SK-N-SH (cell line): ENCODE results near the gene OGFOD3. TPM values are rescaled to one million over a fixed set of nuclear protein-coding genes. Genes with fewer than 3 reads are reported as not detected.
A peak's percentile ranks its signal among the peaks of the same experiment; 100 is the strongest.

ENCODE experiments used
- CTCF ChIA-PET: fragments of 300-600, 350-600 bp; formaldehyde crosslinking; extraction: SDS; loops from one replicate; lab custom pipeline; 2021; lab: Yijun Ruan, JAX
- POLR2A ChIA-PET: fragments of 350-600 bp; sonication (Branson Sonifier 250); formaldehyde crosslinking; extraction: SDS; loops from one replicate; lab custom pipeline; 2020; ENCODE audit warnings: antibody characterized with exemption, inconsistent platforms; lab: Yijun Ruan, JAX
- DNase-seq: peaks from one replicate; pipeline ENCODE4 v3.0.0; 2012
- H2AFZ ChIP-seq: fragments of 200-600 bp; sonication (generic); 2 replicates; pipeline ENCODE4 v1.8.1; 2016; ENCODE audit warnings: antibody characterized with exemption, mild to moderate bottlenecking, low read depth
- H3F3A ChIP-seq: fragments of 200-600 bp; sonication (generic); replicated peaks from 2 replicates; pipeline ENCODE3; 2016; ENCODE audit warnings: antibody characterized with exemption, mild to moderate bottlenecking; ENCODE audit not compliant: insufficient read depth
- H3K27ac ChIP-seq, 2 experiments: fragments of 200-500 bp in 1 of 2; fragments of 200-600 bp in 1 of 2; sonication (Bioruptor generic) in 1 of 2; sonication (generic), shearing (Covaris generic) in 1 of 2; 2 replicates each; pipeline versions ENCODE4 v1.5.1 to v1.6.1; 2014 to 2016; ENCODE audit warnings: low read depth in 2 of 2, inconsistent platforms in 1 of 2, low read length in 1 of 2, mild to moderate bottlenecking in 1 of 2, mixed read lengths in 1 of 2
- H3K27me3 ChIP-seq: fragments of 200-600 bp; sonication (generic), shearing (Covaris generic); 2 replicates; pipeline ENCODE4 v1.6.1; 2016; ENCODE audit warnings: mixed run types; ENCODE audit not compliant: insufficient read depth
- H3K36me3 ChIP-seq, 2 experiments: fragments of 200-500 bp in 1 of 2; fragments of 200-600 bp in 1 of 2; sonication (Bioruptor generic) in 1 of 2; sonication (generic) in 1 of 2; replicated peaks in 1 of 2; 2 replicates each; pipeline versions ENCODE3 to v1.5.1; 2014 to 2016; ENCODE audit warnings: low read length in 1 of 2, mild to moderate bottlenecking in 1 of 2; ENCODE audit not compliant: insufficient read depth in 2 of 2, control insufficient read depth in 1 of 2
- H3K4me1 ChIP-seq, 2 experiments: fragments of 200-500 bp in 1 of 2; fragments of 200-600 bp in 1 of 2; sonication (Bioruptor generic) in 1 of 2; sonication (generic), shearing (Covaris generic) in 1 of 2; 2 replicates each; pipeline versions ENCODE4 v1.5.1 to v1.6.1; 2014 to 2016; ENCODE audit warnings: low read depth in 1 of 2, low read length in 1 of 2, mixed run types in 1 of 2; ENCODE audit not compliant: insufficient read depth in 2 of 2, control insufficient read depth in 1 of 2
- H3K4me2 ChIP-seq: fragments of 200-600 bp; sonication (generic), shearing (Covaris generic); 2 replicates; pipeline ENCODE4 v1.6.1; 2017; ENCODE audit warnings: mixed run types
- H3K4me3 ChIP-seq, 2 experiments: fragments of 200-500 bp in 1 of 2; fragments of 200-600 bp in 1 of 2; sonication (Bioruptor generic) in 1 of 2; sonication (generic), shearing (Covaris generic) in 1 of 2; 2 replicates each; pipeline versions ENCODE4 v1.5.1 to v1.8.1; 2014 to 2016; ENCODE audit warnings: low read depth in 2 of 2, inconsistent platforms in 1 of 2, low read length in 1 of 2, mild to moderate bottlenecking in 1 of 2, mixed read lengths in 1 of 2, moderate library complexity in 1 of 2
- H3K79me2 ChIP-seq: fragments of 200-600 bp; sonication (generic); 2 replicates; pipeline ENCODE4 v1.8.1; 2017; ENCODE audit warnings: mild to moderate bottlenecking; ENCODE audit not compliant: insufficient read depth
- H3K9ac ChIP-seq: fragments of 200-600 bp; sonication (generic); 2 replicates; pipeline ENCODE4 v1.6.1; 2017; ENCODE audit warnings: mixed run types
- H3K9me2 ChIP-seq: fragments of 200-600 bp; sonication (generic); 2 replicates; pipeline ENCODE4 v1.6.1; 2017; ENCODE audit warnings: mixed run types
- H3K9me3 ChIP-seq: fragments of 200-600 bp; sonication (generic); 2 replicates; pipeline ENCODE4 v1.6.1; 2017; ENCODE audit warnings: mixed run types, mild to moderate bottlenecking, moderate library complexity
- H4K20me1 ChIP-seq: fragments of 200-600 bp; sonication (generic); 2 replicates; pipeline ENCODE4 v1.6.1; 2017; ENCODE audit warnings: mild to moderate bottlenecking, mixed run types; ENCODE audit not compliant: insufficient read depth
- EP300 ChIP-seq, 2 experiments: IDR thresholded peaks; 2 replicates each; pipeline versions ENCODE4 v1.4.0 to v1.6.1; 2012; ENCODE audit warnings: borderline replicate concordance in 1 of 2, low read depth in 1 of 2, low read length in 1 of 2
- GATA2 ChIP-seq: sonication (generic); formaldehyde crosslinking; IDR thresholded peaks from 2 replicates; pipeline ENCODE4 v1.5.0; 2020; ENCODE audit warnings: mild to moderate bottlenecking, missing genetic modification reagents
- RCOR1 ChIP-seq: fragments of 150-350 bp; IDR thresholded peaks from 2 replicates; pipeline ENCODE4 v1.6.1; 2017; ENCODE audit warnings: antibody characterized with exemption, low read length
- RXRA ChIP-seq: IDR thresholded peaks from 2 replicates; pipeline ENCODE4 v1.4.0; 2012; ENCODE audit warnings: low read depth, mild to moderate bottlenecking, borderline replicate concordance
- SMC3 ChIP-seq: IDR thresholded peaks from 2 replicates; pipeline ENCODE4 v1.6.1; 2012; ENCODE audit warnings: low read depth, low read length, improper control_type of control experiment
- TCF12 ChIP-seq: IDR thresholded peaks from 2 replicates; pipeline ENCODE4 v1.4.0; 2012
- YY1 ChIP-seq: IDR thresholded peaks from 2 replicates; pipeline ENCODE4 v1.4.0; 2012; ENCODE audit warnings: low read depth, mild to moderate bottlenecking
- WGBS: methylation state at CpG from one replicate; pipeline ENCODE4 v1.1.6; 2017; ENCODE audit warnings: low lambda C conversion rate; 5-methylcytosine and 5-hydroxymethylcytosine counted together
- polyA plus RNA-seq, 3 experiments: library from polyadenylated mRNA; depleted of rRNA; stranded (reverse); fragments of >200 nt; gene quantifications; 2 replicates each; pipeline ENCODE4 v1.2.3, GENCODE V29; 2012
- TF ChIP-seq, protein P1 (sequence below): IDR thresholded peaks from 2 replicates; pipeline ENCODE4 v1.6.1; 2012; ENCODE audit warnings: mild to moderate bottlenecking, low read depth, low read length, moderate library complexity
- TF ChIP-seq, protein P2 (sequence below): fragments of 200-600 bp; sonication (generic); IDR thresholded peaks from 2 replicates; pipeline ENCODE4 v1.6.1; 2017; ENCODE audit warnings: antibody characterized with exemption, mild to moderate bottlenecking, moderate library complexity

Gene OGFOD3
- polyA plus RNA-seq, 1 of the 3 experiments (the other 2 are of a cell fraction) = 68.2 TPM

DNA sequence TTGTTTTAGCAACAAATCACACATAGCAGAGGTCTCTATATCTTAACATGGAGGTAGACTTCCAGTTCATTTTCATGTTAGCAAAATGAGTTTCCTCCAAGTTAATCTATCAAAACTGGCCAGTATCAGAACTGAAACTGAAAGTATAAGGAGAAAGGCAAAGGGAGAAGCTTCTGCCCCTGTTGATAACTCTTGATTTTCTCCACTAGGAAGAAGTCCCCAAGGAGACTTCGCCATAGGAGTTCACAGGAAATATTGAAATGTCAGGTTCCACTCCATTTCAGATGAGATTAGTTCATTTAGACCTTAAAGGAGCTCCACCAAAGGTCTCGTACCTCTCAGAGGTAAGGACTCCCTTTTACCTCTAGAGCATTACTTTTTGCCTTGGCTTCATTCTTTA is 1.2 kb upstream of the OGFOD3 start:
- H3K9me2 ChIP-seq = no peaks in the 10 kb centered on the region
- no peak overlapping the region for H3K27ac ChIP-seq
- H3K9me3 ChIP-seq = no peaks in the 10 kb centered on the region
- peaks cover 11% of the 10 kb centered on the region for H3K79me2 ChIP-seq
- peaks cover 0 to 3% of the 10 kb centered on the region in 2 experiments; a peak in 2 of 4 replicates for H3K4me1 ChIP-seq
- H3F3A ChIP-seq = peaks cover 4% of the 10 kb centered on the region
- peak overlapping the region; percentile 93; the same call in 1 of the 2 replicates for H2AFZ ChIP-seq
- peaks cover 3 to 6% of the 10 kb centered on the region in 2 experiments for H3K36me3 ChIP-seq
- peak overlapping the region; percentile 71 to 94; a peak in 3 of 4 replicates for H3K4me3 ChIP-seq
- no peaks in the 10 kb centered on the region for H3K27me3 ChIP-seq
- H3K4me2 ChIP-seq = peak overlapping the region; percentile 93
- peaks cover 33% of the 10 kb centered on the region for H4K20me1 ChIP-seq
- TF ChIP-seq TCF12 (no peak), EP300 (IDR thresholded peaks at IDR 0.05; ENCODE audit: borderline replicate concordance in 1 of 2, low read depth in 1 of 2, low read length in 1 of 2) (no peak), YY1 (no peak), SMC3 (no peak), RCOR1 (no peak)
- TF ChIP-seq, protein P1, sequence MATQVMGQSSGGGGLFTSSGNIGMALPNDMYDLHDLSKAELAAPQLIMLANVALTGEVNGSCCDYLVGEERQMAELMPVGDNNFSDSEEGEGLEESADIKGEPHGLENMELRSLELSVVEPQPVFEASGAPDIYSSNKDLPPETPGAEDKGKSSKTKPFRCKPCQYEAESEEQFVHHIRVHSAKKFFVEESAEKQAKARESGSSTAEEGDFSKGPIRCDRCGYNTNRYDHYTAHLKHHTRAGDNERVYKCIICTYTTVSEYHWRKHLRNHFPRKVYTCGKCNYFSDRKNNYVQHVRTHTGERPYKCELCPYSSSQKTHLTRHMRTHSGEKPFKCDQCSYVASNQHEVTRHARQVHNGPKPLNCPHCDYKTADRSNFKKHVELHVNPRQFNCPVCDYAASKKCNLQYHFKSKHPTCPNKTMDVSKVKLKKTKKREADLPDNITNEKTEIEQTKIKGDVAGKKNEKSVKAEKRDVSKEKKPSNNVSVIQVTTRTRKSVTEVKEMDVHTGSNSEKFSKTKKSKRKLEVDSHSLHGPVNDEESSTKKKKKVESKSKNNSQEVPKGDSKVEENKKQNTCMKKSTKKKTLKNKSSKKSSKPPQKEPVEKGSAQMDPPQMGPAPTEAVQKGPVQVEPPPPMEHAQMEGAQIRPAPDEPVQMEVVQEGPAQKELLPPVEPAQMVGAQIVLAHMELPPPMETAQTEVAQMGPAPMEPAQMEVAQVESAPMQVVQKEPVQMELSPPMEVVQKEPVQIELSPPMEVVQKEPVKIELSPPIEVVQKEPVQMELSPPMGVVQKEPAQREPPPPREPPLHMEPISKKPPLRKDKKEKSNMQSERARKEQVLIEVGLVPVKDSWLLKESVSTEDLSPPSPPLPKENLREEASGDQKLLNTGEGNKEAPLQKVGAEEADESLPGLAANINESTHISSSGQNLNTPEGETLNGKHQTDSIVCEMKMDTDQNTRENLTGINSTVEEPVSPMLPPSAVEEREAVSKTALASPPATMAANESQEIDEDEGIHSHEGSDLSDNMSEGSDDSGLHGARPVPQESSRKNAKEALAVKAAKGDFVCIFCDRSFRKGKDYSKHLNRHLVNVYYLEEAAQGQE = no peak
- ChIA-PET CTCF (interaction anchor here (0.8 to 8.9 kb wide), 11 partner anchors 16 to 120 kb away, joined by 3 to 124 read pairs (median 4); no protein-coding TSS in a partner anchor), POLR2A (interaction anchor here (0.7 to 1.1 kb wide), 2 partner anchors 32 to 49 kb away, joined by 3 to 6 read pairs; no protein-coding TSS in a partner anchor)
- H3K9ac ChIP-seq = peak overlapping the region; percentile 88; the same call in 1 of the 2 replicates
- no peak for DNase-seq
- 90% methylated on average over 2 of the region's 2 CpGs for WGBS

DNA sequence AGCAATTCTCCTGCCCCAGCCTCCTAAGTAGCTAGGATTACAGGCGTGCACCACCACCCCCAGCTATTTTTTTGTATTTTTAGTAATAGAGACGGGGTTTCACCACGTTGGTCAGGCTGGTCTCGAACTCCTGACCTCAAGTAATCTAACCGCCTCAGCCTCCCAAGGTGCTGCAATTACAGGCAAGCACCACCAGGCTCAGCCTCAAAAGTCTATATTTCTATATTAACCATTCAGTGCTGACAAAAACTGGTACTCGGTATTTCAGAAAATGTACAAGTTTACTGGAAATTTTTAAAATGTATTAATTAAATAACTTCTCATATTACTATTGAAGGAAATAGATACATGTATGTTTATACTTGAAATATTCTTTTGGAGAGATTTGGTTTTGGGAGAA is 1.6 kb downstream of the OGFOD3 start:
- 90% methylated on average over 6 of the region's 6 CpGs for WGBS
- Histone ChIP-seq H3K79me2 (peaks cover 15% of the 10 kb centered on the region), H2AFZ (no peak overlapping the region), H3K9me2 (no peaks in the 10 kb centered on the region), H3K27ac (no peak overlapping the region), H3F3A (peaks cover 8% of the 10 kb centered on the region), H3K4me1 (peaks cover 0 to 13% of the 10 kb centered on the region in 2 experiments; a peak in 2 of 4 replicates), H3K9ac (no peak overlapping the region), H4K20me1 (peaks cover 49% of the 10 kb centered on the region), H3K9me3 (no peaks in the 10 kb centered on the region), H3K4me2 (no peak overlapping the region), H3K27me3 (no peaks in the 10 kb centered on the region), H3K4me3 (no peak overlapping the region), H3K36me3 (peaks cover 3 to 6% of the 10 kb centered on the region in 2 experiments)
- ChIA-PET CTCF (interaction anchor here (0.8 to 11.3 kb wide), 14 partner anchors 8 to 211 kb away, joined by 3 to 124 read pairs (median 5); partner anchors contain the start of gene TEX19), POLR2A (interaction anchor here (0.7 to 1.5 kb wide), 2 partner anchors 30 to 40 kb away, joined by 3 to 4 read pairs; no protein-coding TSS in a partner anchor)
- no peak for TF ChIP-seq GATA2 (CRISPR knock-in tag)
- TF ChIP-seq YY1 = no peak
- TF ChIP-seq TCF12 = no peak
- TF ChIP-seq, protein P2, sequence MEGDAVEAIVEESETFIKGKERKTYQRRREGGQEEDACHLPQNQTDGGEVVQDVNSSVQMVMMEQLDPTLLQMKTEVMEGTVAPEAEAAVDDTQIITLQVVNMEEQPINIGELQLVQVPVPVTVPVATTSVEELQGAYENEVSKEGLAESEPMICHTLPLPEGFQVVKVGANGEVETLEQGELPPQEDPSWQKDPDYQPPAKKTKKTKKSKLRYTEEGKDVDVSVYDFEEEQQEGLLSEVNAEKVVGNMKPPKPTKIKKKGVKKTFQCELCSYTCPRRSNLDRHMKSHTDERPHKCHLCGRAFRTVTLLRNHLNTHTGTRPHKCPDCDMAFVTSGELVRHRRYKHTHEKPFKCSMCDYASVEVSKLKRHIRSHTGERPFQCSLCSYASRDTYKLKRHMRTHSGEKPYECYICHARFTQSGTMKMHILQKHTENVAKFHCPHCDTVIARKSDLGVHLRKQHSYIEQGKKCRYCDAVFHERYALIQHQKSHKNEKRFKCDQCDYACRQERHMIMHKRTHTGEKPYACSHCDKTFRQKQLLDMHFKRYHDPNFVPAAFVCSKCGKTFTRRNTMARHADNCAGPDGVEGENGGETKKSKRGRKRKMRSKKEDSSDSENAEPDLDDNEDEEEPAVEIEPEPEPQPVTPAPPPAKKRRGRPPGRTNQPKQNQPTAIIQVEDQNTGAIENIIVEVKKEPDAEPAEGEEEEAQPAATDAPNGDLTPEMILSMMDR = peak; percentile 41
- TF ChIP-seq RXRA = no peak
- no peak for DNase-seq
